Adrenal gland (tissue), 12 donors: ENCODE data around the gene ARHGEF10L. TPM values are rescaled to one million over a fixed set of nuclear protein-coding genes. Genes with fewer than 3 reads are reported as not detected.

Experiments used
- DNase-seq, 7 donors: peaks; one replicate each; pipeline ENCODE4 v3.0.0-alpha.2; 2019 to 2020
- H3K27ac ChIP-seq, 5 donors: fragments of 200-600 bp; sonication (generic) in 4 of 5; 1 replicate in 3 of 5; 2 replicates in 2 of 5; pipeline versions ENCODE4 v1.5.1 to v1.8.0; 2016 to 2020; ENCODE audit warnings: mild to moderate bottlenecking in 1 of 5
- H3K27me3 ChIP-seq: fragments of 200-600 bp; 2 replicates; pipeline ENCODE4 v1.8.0; 2021
- H3K36me3 ChIP-seq, 2 donors: fragments of 200-600 bp; replicated peaks in 1 of 2; 1 replicate in 1 of 2; 2 replicates in 1 of 2; pipeline versions ENCODE4 v1.5.1 to v1.8.0; 2018 to 2022
- H3K4me1 ChIP-seq, 2 donors: fragments of 200-600 bp; replicated peaks in 1 of 2; 1 replicate in 1 of 2; 2 replicates in 1 of 2; pipeline versions ENCODE4 v1.5.1 to v1.8.0; 2018 to 2021
- H3K4me3 ChIP-seq, 4 donors: fragments of 200-600 bp; sonication (generic) in 3 of 4; one replicate each; pipeline ENCODE4 v1.5.1; 2016 to 2018
- H3K9me3 ChIP-seq, 3 donors: fragments of 200-600 bp; sonication (generic) in 1 of 3; replicated peaks in 1 of 3; 1 replicate in 2 of 3; 2 replicates in 1 of 3; pipeline versions ENCODE4 v1.5.1 to v1.8.0; 2016 to 2021
- POLR2A ChIP-seq, 2 donors: fragments of 450-650 bp; IDR thresholded peaks; one replicate each; pipeline ENCODE4 v1.6.1; 2017; ENCODE audit warnings: antibody characterized with exemption in 2 of 2, mild to moderate bottlenecking in 2 of 2, moderate library complexity in 1 of 2
- WGBS, 4 donors: extraction: QIAGEN DNeasy Blood & Tissue Kit in 2 of 4; methylation state at CpG; one replicate each; pipeline versions ENCODE4 v1.1.5 to v1.1.7; 2013 to 2017; 5-methylcytosine and 5-hydroxymethylcytosine counted together
- intact Hi-C, 2 donors: fragments of 100-400 bp; cut with DNase I; formaldehyde crosslinking; loops; one replicate each; pipeline versions ENCODE4 v1.14.1 to v1.15.0; 2022 to 2023
- polyA plus RNA-seq, 3 donors: library from polyadenylated mRNA; stranded (reverse); fragments of 200-250 nt in 2 of 3; fragments of 350-450 nt in 1 of 3; fragmentation: Illumina TruSeq in 1 of 3; extraction: RNeasy Lipid Tissue Mini Kit (QIAGEN cat#74804) in 1 of 3; gene quantifications; one replicate each; pipeline ENCODE4 v1.2.3, GENCODE V29; 2013 to 2014
- total RNA-seq, 9 donors: library from RNA; depleted of rRNA in 4 of 9; stranded (reverse); fragments of >200 nt in 4 of 9; fragments of 120-200 nt in 1 of 9; fragmentation: NEBNext Ultra II Directional in 1 of 9; extraction: Animal tissue kit (Norgen Biotek cat#: 25700) in 1 of 9; gene quantifications; one replicate each; pipeline versions ENCODE4 v1.1.0 to v1.2.4, GENCODE V29; 2013 to 2023
- TF ChIP-seq, protein P1 (sequence below), 6 experiments: fragments of 450-650 bp in 4 of 6; fragments of 200-600 bp in 2 of 6; sonication (generic) in 1 of 6; IDR thresholded peaks; 1 replicate in 5 of 6; 2 replicates in 1 of 6; pipeline versions ENCODE4 v1.5.1 to v1.8.0; 2016 to 2021; ENCODE audit warnings: antibody characterized with exemption in 6 of 6, mild to moderate bottlenecking in 2 of 6, moderate library complexity in 1 of 6
- donor health status: healthy with polysubstance abuse.
- donor health status: Bipolar disorder and iron deficiency.
- donor health status: DM: yes; HTN: yes; CAD: no.
- donor health status: DM: no; HTN: no; CAD: no.
- donor health status: DM: no; HTN: no; CAD: no.
- donor health status: DM: yes; HTN: yes; CAD: no.

Gene ARHGEF10L
- total and polyA plus RNA-seq, 12 donors, result 1.7 to 54.9 (median 30.1) TPM

DNA sequence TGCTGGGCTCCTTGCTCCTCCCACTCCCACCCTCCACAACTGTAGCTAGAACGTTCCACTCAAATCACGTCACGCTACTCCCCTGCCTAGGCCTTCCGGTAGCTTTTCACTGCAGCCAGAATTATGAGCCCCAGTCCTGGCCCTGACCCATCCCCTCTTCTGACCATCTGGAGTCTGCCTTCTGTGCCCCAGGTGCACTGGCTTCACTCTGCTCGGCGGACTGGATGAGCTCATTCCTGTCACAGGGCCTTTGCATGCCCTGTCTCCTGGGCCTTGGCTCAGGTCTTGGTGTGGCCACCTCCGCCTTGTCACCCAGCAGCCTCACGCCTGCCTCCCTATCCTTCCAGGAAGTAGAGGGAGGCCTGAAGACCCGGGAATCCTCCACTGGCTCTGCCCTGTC is 153.1 kb downstream of the ARHGEF10L start:
- Histone ChIP-seq H3K27ac (no peak overlapping the region), H3K27me3 (no peaks in the 10 kb centered on the region), H3K4me3 (no peak overlapping the region), H3K4me1 (no peaks in the 10 kb centered on the region), H3K9me3 (no peaks in the 10 kb centered on the region), H3K36me3 (peaks cover 0 to 42% of the 10 kb centered on the region in 2 donors)
- WGBS, 4 donors, result 77 to 82% (median 80%) methylated on average over 9 of the region's 9 CpGs
- TF ChIP-seq, protein P1, sequence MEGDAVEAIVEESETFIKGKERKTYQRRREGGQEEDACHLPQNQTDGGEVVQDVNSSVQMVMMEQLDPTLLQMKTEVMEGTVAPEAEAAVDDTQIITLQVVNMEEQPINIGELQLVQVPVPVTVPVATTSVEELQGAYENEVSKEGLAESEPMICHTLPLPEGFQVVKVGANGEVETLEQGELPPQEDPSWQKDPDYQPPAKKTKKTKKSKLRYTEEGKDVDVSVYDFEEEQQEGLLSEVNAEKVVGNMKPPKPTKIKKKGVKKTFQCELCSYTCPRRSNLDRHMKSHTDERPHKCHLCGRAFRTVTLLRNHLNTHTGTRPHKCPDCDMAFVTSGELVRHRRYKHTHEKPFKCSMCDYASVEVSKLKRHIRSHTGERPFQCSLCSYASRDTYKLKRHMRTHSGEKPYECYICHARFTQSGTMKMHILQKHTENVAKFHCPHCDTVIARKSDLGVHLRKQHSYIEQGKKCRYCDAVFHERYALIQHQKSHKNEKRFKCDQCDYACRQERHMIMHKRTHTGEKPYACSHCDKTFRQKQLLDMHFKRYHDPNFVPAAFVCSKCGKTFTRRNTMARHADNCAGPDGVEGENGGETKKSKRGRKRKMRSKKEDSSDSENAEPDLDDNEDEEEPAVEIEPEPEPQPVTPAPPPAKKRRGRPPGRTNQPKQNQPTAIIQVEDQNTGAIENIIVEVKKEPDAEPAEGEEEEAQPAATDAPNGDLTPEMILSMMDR (IDR thresholded peaks at IDR 0.05), result no peak
- TF ChIP-seq POLR2A (IDR thresholded peaks at IDR 0.05), result no peak
- intact Hi-C loops, result no loop called here
- DNase-seq, result no peak

DNA sequence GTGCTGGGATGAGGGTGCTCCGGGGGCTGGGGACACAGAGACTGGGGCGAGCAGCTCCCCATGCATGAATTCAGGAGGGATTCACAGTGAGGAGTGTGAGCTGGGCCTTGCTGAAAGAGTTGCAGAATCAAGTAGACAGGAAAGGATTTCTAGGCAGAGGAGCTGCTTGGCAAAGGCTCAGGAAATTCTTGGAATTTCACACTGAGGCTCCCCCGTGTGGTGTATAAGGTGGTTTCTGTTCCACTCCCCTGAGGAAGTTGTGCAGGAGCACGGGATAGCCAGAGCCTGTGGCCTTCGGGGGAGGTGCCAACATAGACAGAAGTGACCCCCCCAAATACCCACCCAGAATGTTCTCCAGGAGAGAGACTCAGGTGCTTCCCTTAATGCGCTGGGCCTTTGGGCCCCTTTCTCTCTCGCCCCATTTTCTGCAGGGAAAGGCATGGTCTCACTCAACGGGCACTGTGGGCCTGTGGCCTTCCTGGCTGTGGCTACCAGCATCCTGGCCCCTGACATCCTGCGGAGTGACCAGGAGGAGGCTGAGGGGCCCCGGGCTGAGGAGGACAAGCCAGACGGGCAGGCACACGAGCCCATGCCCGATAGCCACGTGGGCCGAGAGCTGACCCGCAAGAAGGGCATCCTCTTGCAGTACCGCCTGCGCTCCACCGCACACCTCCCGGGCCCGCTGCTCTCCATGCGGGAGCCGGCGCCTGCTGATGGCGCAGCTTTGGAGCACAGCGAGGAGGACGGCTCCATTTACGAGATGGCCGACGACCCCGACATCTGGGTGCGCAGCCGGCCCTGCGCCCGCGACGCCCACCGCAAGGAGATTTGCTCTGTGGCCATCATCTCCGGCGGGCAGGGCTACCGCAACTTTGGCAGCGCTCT is 157.2 kb downstream of the ARHGEF10L start:
- Histone ChIP-seq H3K27ac (no peak overlapping the region), H3K36me3 (peaks cover 0 to 27% of the 10 kb centered on the region in 2 donors), H3K4me3 (no peak overlapping the region), H3K4me1 (no peaks in the 10 kb centered on the region), H3K27me3 (no peaks in the 10 kb centered on the region), H3K9me3 (no peaks in the 10 kb centered on the region)
- DNase-seq, result peak; percentile 27 to 73 (median 48)
- TF ChIP-seq, protein P1 (IDR thresholded peaks at IDR 0.05), result peak in 5 of 6 experiments; percentile 30 to 43 (median 37)
- no peak for TF ChIP-seq POLR2A (IDR thresholded peaks at IDR 0.05)
- intact Hi-C loops, result no loop called here
- 75 to 87% (median 84%) methylated on average over 21 to 42 of the region's 42 CpGs for WGBS, 4 donors

DNA sequence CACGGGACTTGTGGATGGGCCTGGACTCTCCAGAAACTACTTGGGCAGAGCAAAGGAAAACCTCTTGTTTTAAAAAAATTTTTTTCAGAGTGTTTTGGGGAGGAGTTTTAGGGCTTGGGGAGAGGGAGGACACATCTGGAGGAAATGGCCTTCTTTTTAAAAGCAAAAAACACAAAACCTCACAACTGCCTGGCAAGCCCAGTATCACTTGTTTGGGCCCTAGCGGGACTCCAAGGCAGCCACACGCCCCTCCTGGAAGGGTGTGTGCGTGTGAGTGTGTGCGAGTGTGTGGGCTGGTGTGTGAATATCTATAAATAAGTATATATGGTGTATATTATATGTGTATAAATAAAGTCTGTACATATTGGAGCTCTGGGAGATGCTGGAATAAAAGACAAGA is 158.0 kb downstream of the ARHGEF10L start:
- H3K4me3 ChIP-seq, result no peak overlapping the region
- no peak overlapping the region for H3K27ac ChIP-seq
- intact Hi-C loops, result no loop called here
- no peak for TF ChIP-seq POLR2A (IDR thresholded peaks at IDR 0.05)
- TF ChIP-seq, protein P1 (IDR thresholded peaks at IDR 0.05), result no peak
- H3K27me3 ChIP-seq, result no peaks in the 10 kb centered on the region
- no peak for DNase-seq
- H3K9me3 ChIP-seq, result no peaks in the 10 kb centered on the region
- no peaks in the 10 kb centered on the region for H3K4me1 ChIP-seq
- WGBS, 4 donors, result 72 to 97% (median 74%) methylated on average over 5 of the region's 5 CpGs
- peaks cover 0 to 27% of the 10 kb centered on the region in 2 donors for H3K36me3 ChIP-seq

DNA sequence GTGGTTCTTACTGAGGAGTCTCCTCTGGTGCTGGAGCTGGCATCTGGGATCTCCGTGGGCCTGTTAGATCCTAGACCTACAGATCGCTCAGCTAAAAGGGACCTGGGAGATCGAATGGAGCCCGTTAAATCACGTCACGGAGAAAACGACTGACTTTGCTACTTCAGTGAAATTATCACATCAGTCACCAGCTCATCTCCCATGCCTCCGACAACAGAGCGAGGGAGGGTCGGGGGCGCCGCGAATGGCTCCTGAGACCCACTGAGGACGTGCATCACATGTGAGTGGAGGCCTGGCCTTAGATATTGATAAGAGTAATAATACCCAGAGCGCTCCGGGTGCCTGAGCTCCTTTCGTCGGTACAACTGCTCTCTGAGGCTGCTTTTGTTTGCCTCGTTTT is 160.1 kb downstream of the ARHGEF10L start:
- intact Hi-C loops, result no loop called here
- H3K27ac ChIP-seq, result no peak overlapping the region
- no peak for DNase-seq
- H3K9me3 ChIP-seq, result no peaks in the 10 kb centered on the region
- peaks cover 0 to 16% of the 10 kb centered on the region in 2 donors for H3K36me3 ChIP-seq
- H3K4me1 ChIP-seq, result no peaks in the 10 kb centered on the region
- TF ChIP-seq, protein P1 (IDR thresholded peaks at IDR 0.05), result no peak
- no peak for TF ChIP-seq POLR2A (IDR thresholded peaks at IDR 0.05)
- no peak overlapping the region for H3K4me3 ChIP-seq
- no peaks in the 10 kb centered on the region for H3K27me3 ChIP-seq
- WGBS, 4 donors, result 89 to 94% (median 92%) methylated on average over 19 of the region's 19 CpGs
